Caco-2 (cell line): ENCODE data around the gene SPECC1L. TPM values are rescaled to one million over a fixed set of nuclear protein-coding genes. Genes with fewer than 3 reads are reported as not detected.

Experiments
- BruUV-seq: library from RNA; stranded (reverse); fragments of 400-500 nt; replicated peaks from 2 replicates; lab custom pipeline; 2021; lab: Mats Ljungman, UMichigan
- CTCF ChIA-PET: fragments of 300-600 bp; sonication (Branson Sonifier 250); formaldehyde crosslinking; loops from one replicate; lab custom pipeline; 2022; ENCODE audit warnings: antibody characterized with exemption; lab: Charles Lee
- POLR2A ChIA-PET: fragments of 300-600 bp; sonication (Branson Sonifier 250); formaldehyde crosslinking; loops from one replicate; lab custom pipeline; 2022; ENCODE audit warnings: antibody characterized with exemption; lab: Charles Lee
- DNase-seq, 2 experiments: peaks; one replicate each; pipeline versions ENCODE4 v3.0.0 to v3.0.0-alpha.2; 2020 to 2022
- H3K27me3 ChIP-seq: replicated peaks from 2 replicates; pipeline ENCODE4 v1.6.0; 2011; ENCODE audit warnings: low read length; ENCODE audit not compliant: control insufficient read depth, insufficient read depth
- H3K36me3 ChIP-seq: 2 replicates; pipeline ENCODE4 v1.5.1; 2011; ENCODE audit warnings: low read length; ENCODE audit not compliant: control insufficient read depth, insufficient read depth
- H3K4me1 ChIP-seq: fragments of 250-450 bp; sonication (Bioruptor Pico); 2 replicates; pipeline ENCODE4 v1.5.1; 2020; ENCODE audit warnings: mild to moderate bottlenecking
- H3K4me3 ChIP-seq: 2 replicates; pipeline ENCODE4 v1.5.1; 2011; ENCODE audit warnings: low read depth, mild to moderate bottlenecking, control low read depth, low read length
- H3K9me3 ChIP-seq: fragments of 250-450 bp; sonication (Bioruptor Pico); 2 replicates; pipeline ENCODE4 v1.5.1; 2020; ENCODE audit warnings: mild to moderate bottlenecking, moderate library complexity
- H3K27ac Mint-ChIP-seq: one replicate; pipeline ENCODE4 v1.8.0; 2022; ENCODE audit warnings: mixed read lengths; ENCODE audit not compliant: unreplicated experiment
- H3K27me3 Mint-ChIP-seq: one replicate; pipeline ENCODE4 v1.8.0; 2022; ENCODE audit warnings: mixed read lengths; ENCODE audit not compliant: insufficient read depth, unreplicated experiment
- H3K36me3 Mint-ChIP-seq: one replicate; pipeline ENCODE4 v1.8.0; 2022; ENCODE audit warnings: mild to moderate bottlenecking, mixed read lengths; ENCODE audit not compliant: insufficient read depth, unreplicated experiment
- H3K4me1 Mint-ChIP-seq: one replicate; pipeline ENCODE4 v1.8.0; 2022; ENCODE audit warnings: low read depth, mixed read lengths; ENCODE audit not compliant: unreplicated experiment
- H3K4me3 Mint-ChIP-seq: one replicate; pipeline ENCODE4 v1.8.0; 2022; ENCODE audit warnings: mild to moderate bottlenecking, moderate library complexity, mixed read lengths; ENCODE audit not compliant: unreplicated experiment
- H3K9me3 Mint-ChIP-seq: one replicate; pipeline ENCODE4 v1.8.0; 2022; ENCODE audit warnings: mixed read lengths; ENCODE audit not compliant: unreplicated experiment
- CTCF ChIP-seq, 2 experiments: fragments of 200-600 bp in 1 of 2; IDR thresholded peaks; 1 replicate in 1 of 2; 2 replicates in 1 of 2; pipeline versions ENCODE4 v1.5.1 to v1.8.0; 2011 to 2022; ENCODE audit warnings: antibody characterized with exemption in 1 of 2, control low read depth in 1 of 2, inconsistent platforms in 1 of 2, low read depth in 1 of 2, low read length in 1 of 2, mild to moderate bottlenecking in 1 of 2, moderate library complexity in 1 of 2; ENCODE audit not compliant: insufficient read depth in 1 of 2, severe bottlenecking in 1 of 2, unreplicated experiment in 1 of 2
- intact Hi-C: fragments of 100-400 bp; cut with micrococcal nuclease; formaldehyde crosslinking; loops from one replicate; pipeline ENCODE4 v1.10.0; 2022; ENCODE audit not compliant: unreplicated experiment
- total RNA-seq: library from RNA; stranded (reverse); gene quantifications from 2 replicates; pipeline ENCODE4 v1.2.3, GENCODE V29; 2022

Gene SPECC1L
- total RNA-seq, 1 experiment from 2014 or later = 72.8 TPM

GRCh38 chr22:24357547-24357946, 86.9 kb downstream of the SPECC1L start:
- POLR2A ChIA-PET = no interaction called here
- no peak overlapping the region for H3K27ac Mint-ChIP-seq
- no peak for TF ChIP-seq CTCF (IDR thresholded peaks at IDR 0.05; ENCODE audit: insufficient read depth in 1 of 2, low read depth in 1 of 2, low read length in 1 of 2, severe bottlenecking in 1 of 2, unreplicated experiment in 1 of 2)
- H3K9me3 ChIP-seq = 0 out of 2 replicates have a peak, but pooled peaks cover 11% of the 10 kb centered on the region
- no peaks in the 10 kb centered on the region for H3K27me3 Mint-ChIP-seq
- H3K36me3 ChIP-seq = no peaks in the 10 kb centered on the region; the same call in 1 of the 2 replicates
- no TSS peak for BruUV-seq
- H3K4me1 Mint-ChIP-seq = peaks cover 36% of the 10 kb centered on the region
- H3K9me3 Mint-ChIP-seq = peaks cover 13% of the 10 kb centered on the region
- no peaks in the 10 kb centered on the region for H3K27me3 ChIP-seq
- no peak overlapping the region for H3K4me3 ChIP-seq
- no peak overlapping the region for H3K4me3 Mint-ChIP-seq
- peaks cover 23% of the 10 kb centered on the region for H3K4me1 ChIP-seq
- CTCF ChIA-PET = no interaction called here
- no peak for DNase-seq
- H3K36me3 Mint-ChIP-seq = peaks cover 40% of the 10 kb centered on the region
- intact Hi-C loops = no loop called here

DNA sequence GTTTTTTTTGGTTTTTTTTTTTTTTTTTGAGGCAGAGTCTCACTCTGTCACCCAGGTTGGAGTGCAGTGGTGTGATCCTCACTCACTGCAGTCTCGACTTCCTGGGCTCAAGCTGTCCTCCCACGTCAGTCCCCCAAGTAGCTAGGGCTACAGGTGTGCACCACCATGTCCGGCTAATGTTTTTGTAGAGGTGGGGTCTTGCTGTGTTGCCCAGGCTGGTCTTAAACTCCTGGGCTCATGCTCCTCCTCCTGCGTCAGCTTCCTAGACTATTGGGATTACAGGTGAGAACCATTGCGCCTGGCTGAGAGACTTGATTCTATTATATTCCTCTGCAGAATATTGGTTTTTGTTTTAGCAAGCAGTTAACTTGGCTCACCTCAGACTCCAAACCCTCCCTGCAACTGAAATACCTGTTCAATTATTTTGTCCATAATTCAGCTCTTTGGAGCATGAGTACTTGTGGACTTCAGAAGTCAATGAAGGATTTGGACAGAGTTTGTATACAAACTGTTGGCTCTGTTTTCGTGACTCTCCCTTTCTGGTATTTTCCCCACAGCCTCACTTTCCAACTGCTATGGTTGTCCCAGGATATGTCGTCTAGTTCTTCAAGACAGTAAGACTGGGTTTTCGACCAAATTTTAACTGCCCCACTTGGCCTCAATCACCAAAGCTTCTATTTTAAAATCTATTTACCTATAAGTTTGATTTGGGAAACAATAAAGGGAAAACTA, 87.6 kb downstream of the SPECC1L start:
- no peaks in the 10 kb centered on the region for H3K27me3 ChIP-seq
- Mint-ChIP-seq H3K4me3 (no peak overlapping the region), H3K27ac (no peak overlapping the region), H3K36me3 (peaks cover 38% of the 10 kb centered on the region), H3K27me3 (no peaks in the 10 kb centered on the region), H3K4me1 (peaks cover 38% of the 10 kb centered on the region), H3K9me3 (peaks cover 6% of the 10 kb centered on the region)
- H3K4me1 ChIP-seq = peaks cover 23% of the 10 kb centered on the region
- POLR2A ChIA-PET = no interaction called here
- CTCF ChIA-PET = no interaction called here
- DNase-seq = no peak
- BruUV-seq = no TSS peak
- no peaks in the 10 kb centered on the region; the same call in 1 of the 2 replicates for H3K36me3 ChIP-seq
- TF ChIP-seq CTCF (IDR thresholded peaks at IDR 0.05; ENCODE audit: insufficient read depth in 1 of 2, low read depth in 1 of 2, low read length in 1 of 2, severe bottlenecking in 1 of 2, unreplicated experiment in 1 of 2) = no peak
- H3K4me3 ChIP-seq = no peak overlapping the region
- H3K9me3 ChIP-seq = 0 out of 2 replicates have a peak, but pooled peaks cover 5% of the 10 kb centered on the region
- intact Hi-C loops = no loop called here

GRCh38 chr22:24359452-24360120, 89.0 kb downstream of the SPECC1L start:
- H3K36me3 ChIP-seq = no peaks in the 10 kb centered on the region; the same call in 1 of the 2 replicates
- no peaks in the 10 kb centered on the region for H3K9me3 ChIP-seq
- peaks cover 38% of the 10 kb centered on the region for H3K4me1 Mint-ChIP-seq
- H3K27ac Mint-ChIP-seq = peak overlapping the region; percentile 3
- CTCF ChIA-PET = no interaction called here
- no peak for DNase-seq
- TF ChIP-seq CTCF (IDR thresholded peaks at IDR 0.05; ENCODE audit: insufficient read depth in 1 of 2, low read depth in 1 of 2, low read length in 1 of 2, severe bottlenecking in 1 of 2, unreplicated experiment in 1 of 2) = no peak
- intact Hi-C loops = no loop called here
- no peaks in the 10 kb centered on the region for H3K9me3 Mint-ChIP-seq
- H3K4me3 Mint-ChIP-seq = no peak overlapping the region
- no peaks in the 10 kb centered on the region for H3K27me3 Mint-ChIP-seq
- BruUV-seq = no TSS peak
- POLR2A ChIA-PET = no interaction called here
- no peaks in the 10 kb centered on the region for H3K27me3 ChIP-seq
- H3K4me1 ChIP-seq = peaks cover 23% of the 10 kb centered on the region
- no peak overlapping the region for H3K4me3 ChIP-seq
- peaks cover 31% of the 10 kb centered on the region for H3K36me3 Mint-ChIP-seq
